Measurements from ENCODE around the gene ADAMTS13. TPM values are rescaled to one million over a fixed set of nuclear protein-coding genes. Genes with fewer than 3 reads are reported as not detected.
A peak's percentile ranks its signal among the peaks of the same experiment; 100 is the strongest.

Gene ADAMTS13
- total RNA-seq, 4 donors from 2014 or later, result 1.7 to 4.3 (median 3.2) TPM

DNA sequence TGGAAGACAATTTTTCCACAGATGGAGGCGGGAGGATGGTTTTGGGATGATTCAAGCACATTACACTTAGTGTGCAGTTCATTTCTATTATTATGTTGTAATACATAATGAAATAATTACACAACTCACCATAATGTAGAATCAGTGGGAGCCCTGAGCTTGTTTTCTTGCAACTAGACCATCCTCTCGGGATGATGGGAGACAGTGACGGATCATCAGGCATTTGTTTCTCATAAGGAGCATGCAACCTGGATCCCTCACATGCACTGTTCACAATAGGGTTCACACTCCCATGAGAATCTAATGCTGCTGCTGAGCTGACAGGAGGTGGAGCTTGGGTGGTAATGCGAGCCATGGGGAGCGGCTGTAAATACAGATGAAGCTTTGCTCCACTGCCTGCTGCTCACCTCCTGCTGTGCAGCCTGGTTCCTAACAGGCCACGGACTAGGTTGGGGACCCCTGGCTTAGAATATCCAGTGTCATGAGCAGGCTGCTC lies 44.4 kb upstream of the ADAMTS13 start:
- Histone ChIP-seq H3K27ac (no peak overlapping the region), H3K27me3 (no peaks in the 10 kb centered on the region), H3K4me1 (peaks cover 0 to 39% (median 20%) of the 10 kb centered on the region in 4 donors), H3K36me3 (peaks cover 0 to 2% (median 0%) of the 10 kb centered on the region in 3 donors), H3K9me3 (peaks cover 0 to 5% (median 0%) of the 10 kb centered on the region in 4 donors), H3K4me3 (no peak overlapping the region)
- TF ChIP-seq CTCF (IDR thresholded peaks at IDR 0.05) (no peak), POLR2A (IDR thresholded peaks at IDR 0.05) (no peak), EP300 (IDR thresholded peaks at IDR 0.05) (no peak)
- no peak for DNase-seq (ENCODE audit: low spot score in 2 of 2)
- WGBS, 2 donors, result 74 to 77% methylated on average over 6 of the region's 6 CpGs

DNA sequence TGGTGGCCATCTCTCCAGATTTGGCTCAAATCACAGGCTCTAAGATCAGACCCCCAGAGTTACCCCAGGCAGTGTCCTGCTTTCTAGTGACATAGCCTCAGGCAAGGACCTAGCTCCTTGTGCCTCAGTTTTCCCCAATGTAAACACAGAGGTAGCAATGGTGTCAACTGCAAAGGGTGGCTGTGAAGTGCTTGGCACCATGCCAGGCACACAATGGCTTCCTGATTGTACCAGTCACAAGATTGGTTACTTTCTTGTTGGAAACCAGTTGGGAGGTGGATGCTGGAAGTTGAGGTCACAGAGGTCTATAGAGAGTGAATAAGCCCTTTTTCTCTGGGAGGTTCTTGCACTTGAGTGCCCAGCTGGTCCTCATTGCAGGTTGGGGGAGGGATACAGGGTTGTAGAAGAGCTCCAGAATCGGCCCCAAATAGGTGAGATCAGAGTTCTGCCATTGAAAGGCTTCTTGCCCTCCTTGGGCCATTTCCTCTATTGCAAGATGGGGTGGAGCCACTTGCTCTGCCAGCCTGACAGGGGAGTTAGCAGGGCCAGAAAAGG lies 43.7 kb upstream of the ADAMTS13 start:
- H3K27me3 ChIP-seq, result no peaks in the 10 kb centered on the region
- no peak for DNase-seq (ENCODE audit: low spot score in 2 of 2)
- TF ChIP-seq CTCF (IDR thresholded peaks at IDR 0.05), result no peak
- TF ChIP-seq POLR2A (IDR thresholded peaks at IDR 0.05), result no peak
- no peak for TF ChIP-seq EP300 (IDR thresholded peaks at IDR 0.05)
- peaks cover 0 to 5% (median 0%) of the 10 kb centered on the region in 4 donors for H3K9me3 ChIP-seq
- WGBS, 2 donors, result 37 to 43% methylated on average over 1 of the region's 1 CpG
- peak overlapping the region in 1 of 4 donors; percentile 28 for H3K27ac ChIP-seq
- no peaks in the 10 kb centered on the region for H3K36me3 ChIP-seq
- peaks cover 0 to 32% (median 14%) of the 10 kb centered on the region in 4 donors for H3K4me1 ChIP-seq
- H3K4me3 ChIP-seq, result no peak overlapping the region

GRCh38 chr9:133379153-133380086 lies 42.7 kb upstream of the ADAMTS13 start:
- 60 to 71% methylated on average over 11 to 13 of the region's 14 CpGs for WGBS, 2 donors
- H3K27ac ChIP-seq, result peak overlapping the region in 1 of 4 donors; percentile 43
- peaks cover 0 to 5% (median 0%) of the 10 kb centered on the region in 4 donors for H3K9me3 ChIP-seq
- no peak for DNase-seq (ENCODE audit: low spot score in 2 of 2)
- TF ChIP-seq CTCF (IDR thresholded peaks at IDR 0.05), result no peak
- no peak for TF ChIP-seq POLR2A (IDR thresholded peaks at IDR 0.05)
- TF ChIP-seq EP300 (IDR thresholded peaks at IDR 0.05), result no peak
- no peak overlapping the region for H3K4me3 ChIP-seq
- H3K36me3 ChIP-seq, result no peaks in the 10 kb centered on the region
- no peaks in the 10 kb centered on the region for H3K27me3 ChIP-seq
- peaks cover 0 to 23% (median 7%) of the 10 kb centered on the region in 4 donors for H3K4me1 ChIP-seq

GRCh38 chr9:133380734-133381133 lies 41.4 kb upstream of the ADAMTS13 start:
- DNase-seq (ENCODE audit: low spot score in 2 of 2), result no peak
- peaks cover 0 to 5% (median 0%) of the 10 kb centered on the region in 4 donors for H3K9me3 ChIP-seq
- peaks cover 0 to 16% (median 3%) of the 10 kb centered on the region in 4 donors for H3K4me1 ChIP-seq
- 77 to 84% methylated on average over 4 of the region's 4 CpGs for WGBS, 2 donors
- H3K4me3 ChIP-seq, result no peak overlapping the region
- H3K36me3 ChIP-seq, result no peaks in the 10 kb centered on the region
- H3K27ac ChIP-seq, result no peak overlapping the region
- no peaks in the 10 kb centered on the region for H3K27me3 ChIP-seq
- no peak for TF ChIP-seq EP300 (IDR thresholded peaks at IDR 0.05)
- no peak for TF ChIP-seq POLR2A (IDR thresholded peaks at IDR 0.05)
- no peak for TF ChIP-seq CTCF (IDR thresholded peaks at IDR 0.05)
